ENCODE measurements around the gene TNKS2. TPM values are rescaled to one million over a fixed set of nuclear protein-coding genes. Genes with fewer than 3 reads are reported as not detected.
"Not testable (repeated sequence)": the region's sequence is repeated elsewhere in the genome, so short reads cannot be mapped to it uniquely, and the experiment has no call there.

TNKS2 gene
- total RNA-seq, 1 donor from 2014 or later: 47.7 TPM

DNA sequence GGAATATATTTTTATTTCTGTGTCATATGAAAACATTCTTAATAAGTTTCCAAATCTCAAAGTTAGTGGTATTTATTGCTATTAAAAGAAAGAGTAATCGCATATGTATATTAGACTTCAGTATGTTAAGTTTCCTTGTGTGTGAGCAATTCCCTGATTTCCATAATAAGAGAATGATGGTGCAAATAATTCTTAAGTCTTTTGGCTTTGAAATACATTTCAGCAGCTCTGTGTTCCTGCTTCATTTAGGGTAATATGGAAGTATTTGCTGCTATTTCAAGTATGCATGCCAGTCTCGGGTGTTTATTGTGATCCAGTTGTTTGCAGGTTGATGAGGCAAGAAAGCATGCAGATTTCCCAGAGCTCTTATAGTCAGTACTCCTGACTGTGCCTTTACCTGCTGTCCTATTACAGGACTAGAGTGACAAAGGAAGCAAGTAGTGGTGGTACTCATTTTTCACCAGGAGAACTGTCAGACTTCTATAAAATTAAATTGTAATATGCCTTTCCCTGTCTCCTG is 67.4 kb downstream of the TNKS2 start:
- DNase-seq (ENCODE audit: low spot score): no peak

DNA sequence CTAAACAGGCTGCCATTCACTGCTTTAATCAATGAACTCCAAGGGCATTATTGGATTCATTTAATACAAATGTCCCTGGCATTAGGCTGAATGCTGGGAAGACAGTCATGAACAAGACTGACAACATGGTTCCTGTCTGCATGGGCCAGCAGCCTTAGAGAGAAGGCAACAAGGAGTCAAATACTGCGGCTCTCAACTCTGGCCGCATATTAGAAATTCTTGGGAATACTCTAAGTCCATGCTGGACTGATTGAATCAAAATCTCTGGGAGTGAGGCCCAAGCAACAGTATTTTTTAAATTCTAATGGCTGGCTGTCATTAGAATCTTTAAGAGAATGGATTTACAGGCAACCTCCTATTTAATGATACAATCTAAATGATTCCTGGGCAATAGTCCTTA is 76.9 kb downstream of the TNKS2 start:
- no peak for DNase-seq (ENCODE audit: low spot score)

DNA sequence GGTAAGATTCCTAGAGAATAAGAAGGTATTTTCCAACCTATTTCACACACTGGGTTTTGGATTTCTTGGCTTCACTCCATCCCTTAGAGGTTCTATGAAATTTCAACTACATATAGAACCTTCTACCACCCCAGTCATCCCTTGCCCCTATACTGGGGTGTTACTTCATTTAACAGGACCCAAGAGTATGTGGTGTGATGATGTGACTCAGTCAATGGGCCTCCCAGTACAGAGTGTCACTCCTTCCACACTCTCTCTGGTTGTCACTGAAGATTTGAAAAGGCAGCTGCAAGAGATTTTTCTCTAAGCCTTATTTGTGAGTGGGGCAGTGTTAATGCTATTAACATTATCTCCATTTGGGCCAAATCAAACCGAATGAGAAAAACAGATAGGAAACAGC is 77.6 kb downstream of the TNKS2 start:
- no peak for DNase-seq (ENCODE audit: low spot score)

DNA sequence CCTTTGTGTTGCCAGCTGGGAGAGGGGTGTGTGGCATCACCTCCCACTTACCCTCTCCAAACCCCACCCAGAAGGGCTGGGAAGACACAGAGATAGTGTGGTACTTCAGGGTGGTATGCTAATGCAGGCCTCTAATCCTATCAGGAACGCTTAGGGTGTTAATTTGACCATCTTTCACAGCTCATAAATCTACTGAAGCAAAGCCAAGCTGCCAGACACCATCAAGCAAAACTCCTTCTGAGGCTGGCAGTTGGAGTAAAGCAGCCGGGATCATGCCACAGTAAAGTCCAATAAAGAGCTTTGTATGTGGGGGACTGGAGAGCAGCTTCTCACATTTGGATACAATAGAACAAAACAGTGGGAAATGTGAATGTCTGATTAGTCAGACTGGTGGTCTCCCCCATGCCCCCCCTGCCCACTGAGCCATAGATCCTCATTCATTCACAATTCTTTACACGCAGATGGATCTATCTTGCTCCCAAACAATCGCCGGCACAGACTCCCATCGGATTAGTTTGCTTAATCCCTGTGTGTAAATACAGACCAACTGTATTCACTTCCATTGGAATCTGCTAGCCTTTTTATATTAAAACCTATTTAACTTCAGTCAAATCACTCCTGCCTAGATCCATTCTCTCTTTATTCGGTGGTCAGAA is 81.4 kb downstream of the TNKS2 start:
- DNase-seq (ENCODE audit: low spot score): no peak

DNA sequence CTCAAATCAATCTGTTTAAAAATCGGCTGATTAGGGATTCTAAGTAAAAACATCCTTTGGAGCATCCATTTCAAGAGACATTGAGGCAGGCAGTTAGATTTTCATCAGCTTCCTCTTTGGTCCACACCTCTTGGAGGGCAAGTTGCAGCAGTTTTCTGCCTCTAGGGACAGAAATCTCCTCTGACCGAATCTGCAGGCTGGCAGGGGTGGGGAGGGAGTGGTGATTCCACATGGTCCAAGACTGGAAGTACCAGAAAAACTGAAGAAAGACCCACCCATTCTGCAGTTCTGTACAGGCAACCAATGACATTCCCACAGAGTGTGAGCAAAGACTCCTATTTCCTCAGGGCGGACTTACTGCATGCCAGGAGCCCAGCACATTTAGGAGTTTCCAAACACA is 82.1 kb downstream of the TNKS2 start:
- peak; percentile 67 for DNase-seq (ENCODE audit: low spot score)

DNA sequence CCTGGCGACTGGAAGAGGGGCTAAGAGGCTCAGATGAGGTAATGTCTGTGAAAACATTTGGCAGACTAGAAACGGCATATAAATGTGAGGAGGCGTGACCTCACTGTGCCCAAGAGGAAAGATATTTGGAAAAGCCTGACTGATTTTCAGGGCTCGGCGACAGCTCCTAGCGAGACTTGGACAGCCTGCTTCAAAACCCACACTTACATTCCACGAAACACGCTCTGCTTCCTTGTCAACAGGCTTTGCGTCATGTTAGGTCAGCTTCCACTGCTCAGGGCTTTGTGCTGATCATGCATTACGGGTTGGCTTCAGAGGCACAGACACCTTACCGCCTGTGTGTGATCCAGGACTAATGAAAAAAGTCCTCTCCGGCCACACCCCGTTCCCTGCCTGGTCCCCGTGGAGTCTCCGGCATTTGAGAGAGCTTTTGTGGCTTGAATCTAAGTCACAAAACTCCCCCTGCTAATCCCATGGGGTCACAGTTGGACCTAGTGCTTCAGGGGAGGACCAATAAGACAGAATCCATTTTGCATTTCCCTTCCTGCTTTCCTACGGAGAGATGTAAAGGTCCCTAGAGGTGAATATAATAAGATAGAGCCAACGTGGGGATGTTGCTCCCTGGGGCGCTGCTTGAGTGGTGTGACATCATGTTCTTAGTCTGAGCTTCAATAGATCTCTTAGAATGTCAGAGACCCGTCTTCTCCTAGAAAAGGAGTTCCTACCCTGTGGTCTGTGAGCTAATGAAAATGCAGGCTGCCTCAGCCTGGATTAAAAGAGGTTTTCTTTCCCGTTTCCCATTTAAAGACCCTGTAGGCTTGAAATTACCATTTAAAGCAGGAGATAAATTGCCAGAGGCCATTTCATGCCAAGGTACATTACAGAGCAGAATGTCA is 85.6 kb downstream of the TNKS2 start:
- peak; percentile 81 for DNase-seq (ENCODE audit: low spot score)

DNA sequence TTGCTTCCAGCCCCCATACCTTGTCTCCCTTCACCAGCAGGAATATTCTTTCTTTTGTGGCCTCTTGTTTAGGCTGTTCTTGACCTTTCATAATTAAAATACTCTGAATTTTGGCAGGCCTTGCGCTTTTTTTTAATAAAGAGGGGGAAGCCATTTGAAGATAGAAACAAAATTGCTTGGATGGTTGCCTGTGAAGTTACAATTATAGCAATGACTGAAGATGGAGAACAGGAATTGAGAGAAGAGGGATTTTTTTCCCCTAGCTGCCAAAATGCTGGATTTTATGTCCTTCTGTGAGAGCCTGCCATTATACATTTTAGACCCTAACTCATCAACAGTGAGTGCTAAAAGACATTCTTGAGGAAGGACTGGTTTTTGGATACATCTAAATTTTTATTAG is 86.3 kb downstream of the TNKS2 start:
- DNase-seq (ENCODE audit: low spot score): no peak

DNA sequence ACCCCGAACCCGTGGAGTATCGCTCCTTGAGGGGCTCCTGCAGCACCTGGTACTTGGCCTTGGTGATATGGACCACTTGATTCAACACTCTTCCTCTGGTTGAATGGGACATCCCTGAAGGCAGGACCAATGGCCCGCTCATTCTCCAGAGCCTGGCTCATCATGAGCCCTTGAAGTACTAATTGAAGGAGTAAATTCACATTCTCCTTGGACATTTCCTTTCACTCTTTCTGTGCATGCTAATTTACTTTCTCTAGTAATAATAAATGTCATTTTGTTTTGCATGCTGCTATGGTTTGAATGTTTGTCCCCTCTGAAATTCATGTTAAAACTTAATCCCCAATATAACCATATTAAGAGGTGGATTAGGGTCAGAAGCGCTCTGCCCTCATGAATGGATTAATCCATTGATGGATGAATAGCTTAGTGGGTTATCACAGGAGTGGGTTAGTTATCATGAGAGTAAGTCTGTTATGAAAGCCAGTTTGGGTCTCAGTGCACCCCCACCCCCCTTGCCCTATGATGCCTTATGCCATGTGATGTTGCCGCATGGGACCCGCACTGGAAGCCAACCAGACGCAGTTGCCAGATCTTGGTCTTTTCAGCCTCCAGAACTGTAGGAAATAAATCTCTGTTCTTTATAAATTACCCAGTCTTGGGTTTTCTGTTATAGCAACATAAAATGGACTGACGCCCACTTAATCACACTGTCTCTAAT is 87.3 kb downstream of the TNKS2 start:
- no peak for DNase-seq (ENCODE audit: low spot score)

DNA sequence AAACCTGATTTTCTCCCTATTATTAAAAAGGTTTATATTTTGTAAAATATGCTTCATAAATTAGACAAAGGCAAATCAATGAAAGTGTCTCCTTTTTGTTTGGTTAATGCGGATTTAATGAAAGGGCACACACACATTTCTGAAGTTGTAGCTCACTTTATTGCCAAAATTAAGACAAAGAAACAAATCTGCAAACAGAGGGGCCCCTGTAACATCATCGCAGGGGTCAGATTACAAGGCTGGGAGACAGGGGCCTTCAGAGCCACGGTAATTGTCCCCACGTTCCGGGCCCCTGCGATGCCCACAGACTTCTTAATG is 88.7 kb downstream of the TNKS2 start:
- DNase-seq (ENCODE audit: low spot score): no peak

DNA sequence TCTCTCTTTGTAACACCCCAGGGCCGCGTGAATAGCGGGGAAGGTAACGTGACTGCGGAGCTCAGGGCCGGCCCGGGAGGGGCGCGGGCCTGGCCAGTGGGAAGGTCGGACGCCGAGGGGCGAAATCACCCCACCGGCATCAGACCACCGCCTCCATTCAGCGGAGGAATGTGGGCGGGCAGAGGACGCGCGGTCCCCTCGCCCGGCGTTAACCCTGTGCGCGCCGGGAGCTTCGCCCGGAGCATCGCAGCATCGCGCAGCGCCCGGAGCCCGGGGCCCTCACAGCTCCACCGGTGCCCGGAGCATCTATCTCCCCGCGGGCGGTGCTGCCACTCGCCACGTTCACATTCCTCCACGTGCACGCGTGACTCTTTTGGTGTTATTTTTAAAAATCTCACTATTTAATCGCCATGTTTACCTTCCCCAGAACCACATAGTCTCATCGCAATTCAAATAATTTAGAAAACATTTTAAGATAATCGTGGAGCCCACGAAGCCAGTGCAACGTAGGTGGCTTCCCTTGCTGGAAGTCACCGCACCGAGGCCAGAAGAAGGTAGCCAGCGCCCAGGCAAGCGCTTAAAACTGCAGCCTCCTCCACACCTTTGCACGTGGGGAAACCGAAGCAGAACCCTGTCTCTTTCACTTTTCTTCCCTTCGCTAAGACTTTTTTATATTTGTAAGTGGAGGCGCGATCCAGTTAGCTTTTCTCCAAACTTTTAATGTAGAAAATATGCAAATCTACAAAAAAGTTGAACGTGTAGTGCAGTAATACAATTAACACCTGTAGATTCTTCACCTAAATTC is 89.2 kb downstream of the TNKS2 start:
- peak; percentile 50 for DNase-seq (ENCODE audit: low spot score)

DNA sequence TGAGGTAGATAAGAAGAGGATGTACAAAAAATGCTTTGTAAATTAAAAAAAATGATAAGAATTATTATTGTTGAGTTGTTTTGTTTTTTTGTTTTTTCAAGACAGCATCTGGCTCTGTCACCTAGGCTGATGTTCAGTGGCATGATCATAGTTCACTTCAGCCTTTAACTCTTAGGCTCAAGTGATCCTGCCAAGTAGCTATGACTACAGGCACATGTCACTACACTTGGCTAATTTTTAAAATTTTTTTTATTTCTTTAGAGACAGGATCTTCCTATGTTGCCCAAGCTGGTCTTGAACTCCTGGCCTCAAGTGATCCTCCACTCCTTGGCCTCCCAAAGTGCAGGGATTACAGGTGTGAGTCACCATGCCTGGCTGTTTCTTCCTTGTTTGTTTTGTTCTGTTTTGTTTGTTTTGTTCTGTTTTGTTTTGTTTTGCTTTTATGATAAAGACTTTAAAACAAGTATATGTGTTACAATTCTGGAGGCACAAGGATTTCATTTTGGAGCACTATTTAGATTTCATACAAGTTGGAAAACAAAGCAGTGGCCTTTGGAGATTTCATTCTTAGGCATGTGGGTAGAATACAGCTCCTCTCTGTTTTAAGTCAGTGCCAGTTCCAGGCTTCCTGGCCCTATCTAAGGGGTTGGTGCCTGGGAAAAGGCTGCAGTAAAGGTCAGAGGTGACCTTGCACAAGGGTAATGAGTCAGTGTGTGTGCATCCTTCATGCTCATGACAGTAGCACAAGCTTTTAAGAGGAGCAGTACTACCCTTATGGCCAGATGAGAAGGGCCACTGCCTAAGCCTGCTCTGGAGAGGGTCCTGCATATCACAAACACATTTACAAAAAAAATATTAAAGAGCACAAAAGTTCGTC is 93.1 kb downstream of the TNKS2 start:
- no peak for DNase-seq (ENCODE audit: low spot score)

DNA sequence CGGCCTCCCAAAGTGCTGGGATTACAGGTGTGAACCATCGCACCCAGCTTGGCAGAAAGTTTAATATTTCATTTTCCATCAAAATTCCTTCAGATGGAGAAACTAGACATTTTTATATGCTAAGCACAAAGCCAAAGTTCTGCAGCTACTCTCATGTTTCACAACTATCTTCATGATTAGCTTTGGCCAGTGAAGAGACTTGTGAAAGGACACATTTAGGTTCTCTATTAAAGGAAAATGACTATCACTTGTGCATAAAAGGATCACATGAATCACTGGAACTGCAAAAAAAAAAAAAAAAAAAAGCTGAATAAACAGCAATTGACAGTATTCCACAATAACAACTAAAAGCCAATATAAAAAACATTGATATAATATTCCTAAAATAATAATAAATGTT is 94.8 kb downstream of the TNKS2 start:
- DNase-seq (ENCODE audit: low spot score): no peak

DNA sequence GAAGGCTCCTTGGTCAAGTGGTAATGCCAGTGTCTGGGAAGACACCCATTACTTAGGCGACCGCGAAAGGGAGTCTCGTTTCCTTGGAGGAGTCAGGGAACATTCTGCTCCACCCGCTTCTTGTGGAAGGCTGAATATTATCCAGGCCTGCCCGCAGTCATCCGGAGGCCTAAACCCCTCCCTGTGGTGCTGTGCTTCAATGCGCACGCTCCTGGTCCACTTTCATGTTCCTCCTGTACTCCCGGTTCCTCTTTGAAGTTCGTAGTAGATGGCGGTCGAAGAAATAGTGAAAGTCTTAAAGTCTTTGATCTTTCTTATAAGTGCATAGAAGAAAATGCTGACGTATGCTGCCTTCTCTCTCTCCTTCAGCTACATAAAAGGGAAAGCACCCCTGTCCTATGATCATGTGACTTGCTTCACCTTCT is 96.0 kb downstream of the TNKS2 start:
- DNase-seq (ENCODE audit: low spot score): not testable (repeated sequence)

DNA sequence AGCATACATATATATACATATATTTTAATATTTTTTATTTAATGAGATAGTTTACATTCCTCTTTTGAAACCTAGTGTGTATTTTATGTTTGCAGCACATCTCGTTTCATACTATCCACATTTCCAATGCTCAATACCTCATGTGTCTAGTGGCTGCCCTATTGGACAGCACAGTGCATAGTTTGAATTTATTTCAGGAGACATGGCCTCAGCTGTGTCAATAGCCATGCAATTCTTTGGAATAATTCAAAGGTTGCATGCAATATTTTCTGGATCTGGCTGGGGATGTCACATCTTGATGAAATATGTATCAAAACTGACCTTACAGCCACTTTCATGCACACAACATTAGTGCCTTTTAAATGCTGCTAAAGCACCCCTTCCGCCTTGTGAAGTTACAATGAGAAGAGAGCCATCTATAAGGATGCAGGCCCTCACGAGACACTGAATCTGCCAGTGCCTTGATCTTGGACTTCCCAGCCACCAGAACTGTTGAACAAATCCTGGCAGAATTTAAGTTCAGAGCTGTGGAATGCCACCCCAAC is 98.1 kb downstream of the TNKS2 start:
- DNase-seq (ENCODE audit: low spot score): no peak

DNA sequence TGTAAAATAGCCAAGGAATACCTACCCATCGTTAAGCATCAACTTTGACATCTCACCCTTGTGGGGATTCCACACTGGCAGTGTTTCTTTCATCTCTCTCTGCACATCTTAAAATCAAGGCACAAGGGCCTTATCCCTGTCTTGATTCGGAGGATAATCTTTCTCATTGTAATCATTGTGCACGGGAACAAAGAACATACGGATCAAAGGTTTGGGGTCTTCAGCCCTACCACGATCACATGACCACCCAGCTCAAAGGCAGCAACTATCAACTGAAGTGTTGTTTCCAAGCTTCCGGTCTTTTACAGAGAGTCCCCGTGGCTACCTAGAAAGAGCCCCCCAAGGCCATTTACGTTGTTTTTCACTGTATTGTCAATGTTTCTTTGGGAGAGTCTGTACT is 99.2 kb downstream of the TNKS2 start:
- DNase-seq (ENCODE audit: low spot score): no peak

DNA sequence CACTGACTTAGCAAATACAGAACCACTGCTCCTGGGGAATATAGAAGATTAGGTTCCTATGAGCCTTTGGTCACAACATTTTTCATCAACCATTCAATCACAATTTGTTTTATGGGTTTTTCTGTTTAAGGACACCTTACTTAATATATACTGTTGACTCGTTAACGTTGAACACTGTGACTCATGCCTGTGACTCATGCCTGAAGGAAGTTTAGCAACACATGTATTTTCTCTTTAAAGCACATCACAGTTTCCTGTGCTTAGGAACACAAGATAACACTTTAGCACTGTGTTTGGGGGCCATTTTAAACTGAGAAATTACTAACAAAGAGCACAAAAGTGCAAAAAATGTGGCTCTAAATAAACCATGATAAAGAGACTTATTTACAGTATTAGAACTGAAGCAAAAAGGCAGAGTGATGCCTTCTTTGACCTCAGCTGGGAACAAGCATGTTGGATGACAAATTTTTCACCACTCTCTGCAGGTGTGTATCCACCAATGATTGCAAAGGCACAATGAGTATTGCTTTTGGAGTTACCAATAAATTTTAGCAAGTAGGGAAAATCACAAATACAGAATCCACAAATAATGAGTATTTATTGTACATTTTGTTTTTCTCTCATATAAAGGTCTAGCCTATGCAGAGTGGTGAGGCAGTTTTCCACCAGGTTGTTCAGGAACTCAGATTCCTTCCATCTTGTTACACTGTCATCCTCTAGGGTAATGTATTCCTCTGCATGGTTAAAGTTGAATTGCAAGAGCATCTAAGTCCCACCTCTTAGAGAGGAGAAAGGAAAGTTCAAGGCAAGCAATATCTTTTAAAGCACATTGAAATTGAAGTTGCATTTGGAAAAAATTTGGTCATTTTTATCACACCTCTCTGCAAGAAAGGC is 103.8 kb downstream of the TNKS2 start:
- DNase-seq (ENCODE audit: low spot score): peak; percentile 83

DNA sequence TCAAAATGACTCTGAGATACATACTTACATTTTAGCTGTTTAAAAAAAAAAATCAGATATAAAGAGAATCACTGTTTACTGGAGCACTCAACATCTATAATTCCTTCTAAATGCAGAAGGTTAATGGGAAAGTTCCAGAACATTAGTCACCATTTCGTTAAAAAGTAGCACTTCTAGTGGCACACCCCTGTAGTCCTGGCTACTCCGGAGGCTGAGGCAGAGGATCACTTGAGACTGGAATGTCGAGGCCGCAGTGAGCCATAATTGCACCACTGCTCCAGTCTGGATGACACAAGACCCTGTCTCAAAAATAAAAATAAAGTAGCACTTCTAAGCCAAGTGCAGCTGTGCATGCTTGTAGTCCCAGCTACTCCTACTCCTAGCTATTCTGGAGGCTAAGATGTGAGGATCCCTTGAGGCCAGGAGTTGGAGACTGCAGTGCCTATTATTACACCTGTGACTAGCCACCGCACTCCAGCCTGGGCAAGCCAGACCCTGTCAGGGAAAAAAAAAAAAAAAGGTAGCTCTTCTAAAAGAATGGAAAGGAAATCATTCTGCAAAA is 108.9 kb downstream of the TNKS2 start:
- no peak for DNase-seq (ENCODE audit: low spot score)

DNA sequence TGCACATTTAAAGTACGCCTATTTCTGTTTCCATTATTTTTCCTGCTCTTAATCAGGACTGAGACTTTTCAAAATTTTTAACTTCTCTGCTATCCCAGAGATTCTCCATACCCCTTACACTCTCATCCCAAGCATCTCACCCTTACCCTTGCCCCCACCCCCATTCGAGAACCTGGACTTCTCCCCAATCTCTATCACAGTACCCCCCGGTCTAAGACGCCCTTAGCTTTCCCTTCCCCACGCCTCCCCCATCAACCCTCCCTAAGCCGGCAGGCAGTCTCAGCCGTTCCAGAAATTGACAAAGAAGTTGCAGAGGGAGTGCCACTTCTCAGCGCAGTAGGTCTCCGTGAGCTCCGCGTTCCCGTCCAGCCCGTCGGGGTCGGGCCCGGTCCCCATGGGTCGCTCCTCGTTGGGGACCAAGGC is 109.7 kb downstream of the TNKS2 start:
- no peak for DNase-seq (ENCODE audit: low spot score)
